ENCODE measurements around the gene BAG3. TPM values are rescaled to one million over a fixed set of nuclear protein-coding genes. Genes with fewer than 3 reads are reported as not detected.
"Not testable (repeated sequence)": the region's sequence is repeated elsewhere in the genome, so short reads cannot be mapped to it uniquely, and the experiment has no call there.

The BAG3 gene
- total RNA-seq, 1 experiment from 2014 or later, result 35.2 TPM

GRCh38 chr10:119614686-119615085, 36.5 kb upstream of the BAG3 start:
- peaks cover 5% of the 10 kb centered on the region for H3K9me3 Mint-ChIP-seq (ENCODE audit: low read depth, unreplicated experiment)
- no peak for DNase-seq
- CTCF ChIA-PET, result no interaction called here

GRCh38 chr10:119616882-119617570, 34.2 kb upstream of the BAG3 start:
- H3K27me3 Mint-ChIP-seq (ENCODE audit: unreplicated experiment), result no peaks in the 10 kb centered on the region
- DNase-seq, result no peak
- no peak overlapping the region for H3K4me3 Mint-ChIP-seq (ENCODE audit: low read depth, unreplicated experiment)
- H3K27ac Mint-ChIP-seq (ENCODE audit: unreplicated experiment), result no peak overlapping the region
- no peak for TF ChIP-seq CTCF (IDR thresholded peaks at IDR 0.05; ENCODE audit: unreplicated experiment)
- CTCF ChIA-PET, result no interaction called here
- intact Hi-C loops (cut with micrococcal nuclease; ENCODE audit: unreplicated experiment), result no loop called here
- H3K9me3 Mint-ChIP-seq (ENCODE audit: low read depth, unreplicated experiment), result peaks cover 2% of the 10 kb centered on the region
- H3K4me1 Mint-ChIP-seq (ENCODE audit: low read depth, unreplicated experiment), result no peaks in the 10 kb centered on the region
- no TSS peak for BruUV-seq (replicated peaks)
- H3K36me3 Mint-ChIP-seq (ENCODE audit: insufficient read depth, unreplicated experiment), result no peaks in the 10 kb centered on the region

More at GRCh38 chr10:119614686-119615085, 36.5 kb upstream of the BAG3 start:
- no peak for TF ChIP-seq CTCF (IDR thresholded peaks at IDR 0.05; ENCODE audit: unreplicated experiment)
- no TSS peak for BruUV-seq (replicated peaks)
- Mint-ChIP-seq H3K36me3 (ENCODE audit: insufficient read depth, unreplicated experiment) (no peaks in the 10 kb centered on the region), H3K27ac (ENCODE audit: unreplicated experiment) (no peak overlapping the region), H3K27me3 (ENCODE audit: unreplicated experiment) (no peaks in the 10 kb centered on the region), H3K4me1 (ENCODE audit: low read depth, unreplicated experiment) (no peaks in the 10 kb centered on the region), H3K4me3 (ENCODE audit: low read depth, unreplicated experiment) (no peak overlapping the region)
- intact Hi-C loops (cut with micrococcal nuclease; ENCODE audit: unreplicated experiment), result no loop called here

- no peaks in the 10 kb centered on the region for H3K36me3 Mint-ChIP-seq (ENCODE audit: insufficient read depth, unreplicated experiment)
- peaks cover 1% of the 10 kb centered on the region for H3K9me3 Mint-ChIP-seq (ENCODE audit: low read depth, unreplicated experiment)
- no peak for DNase-seq
- H3K27ac Mint-ChIP-seq (ENCODE audit: unreplicated experiment), result no peak overlapping the region
- intact Hi-C loops (cut with micrococcal nuclease; ENCODE audit: unreplicated experiment), result no loop called here
- CTCF ChIA-PET, result no interaction called here
- H3K27me3 Mint-ChIP-seq (ENCODE audit: unreplicated experiment), result no peaks in the 10 kb centered on the region
- H3K4me3 Mint-ChIP-seq (ENCODE audit: low read depth, unreplicated experiment), result no peak overlapping the region
- BruUV-seq (replicated peaks), result no TSS peak
- no peak for TF ChIP-seq CTCF (IDR thresholded peaks at IDR 0.05; ENCODE audit: unreplicated experiment)
- H3K4me1 Mint-ChIP-seq (ENCODE audit: low read depth, unreplicated experiment), result no peaks in the 10 kb centered on the region
Observed at GRCh38 chr10:119619215-119619614, 32.0 kb upstream of the BAG3 start.

GRCh38 chr10:119619811-119620210, 31.4 kb upstream of the BAG3 start:
- intact Hi-C loops (cut with micrococcal nuclease; ENCODE audit: unreplicated experiment); H3K9me3 Mint-ChIP-seq (ENCODE audit: low read depth, unreplicated experiment); BruUV-seq (replicated peaks); DNase-seq; H3K36me3 Mint-ChIP-seq (ENCODE audit: insufficient read depth, unreplicated experiment); H3K4me1 Mint-ChIP-seq (ENCODE audit: low read depth, unreplicated experiment); H3K4me3 Mint-ChIP-seq (ENCODE audit: low read depth, unreplicated experiment); H3K27me3 Mint-ChIP-seq (ENCODE audit: unreplicated experiment); H3K27ac Mint-ChIP-seq (ENCODE audit: unreplicated experiment); CTCF ChIA-PET: not testable (repeated sequence)

- DNase-seq, result no peak
- BruUV-seq (replicated peaks), result no TSS peak
- no peak overlapping the region for H3K27ac Mint-ChIP-seq (ENCODE audit: unreplicated experiment)
- H3K4me3 Mint-ChIP-seq (ENCODE audit: low read depth, unreplicated experiment), result no peak overlapping the region
- H3K4me1 Mint-ChIP-seq (ENCODE audit: low read depth, unreplicated experiment), result no peaks in the 10 kb centered on the region
- H3K9me3 Mint-ChIP-seq (ENCODE audit: low read depth, unreplicated experiment), result no peaks in the 10 kb centered on the region
- TF ChIP-seq CTCF (IDR thresholded peaks at IDR 0.05; ENCODE audit: unreplicated experiment), result no peak
- no peaks in the 10 kb centered on the region for H3K36me3 Mint-ChIP-seq (ENCODE audit: insufficient read depth, unreplicated experiment)
- H3K27me3 Mint-ChIP-seq (ENCODE audit: unreplicated experiment), result no peaks in the 10 kb centered on the region
- intact Hi-C loops (cut with micrococcal nuclease; ENCODE audit: unreplicated experiment), result no loop called here
- CTCF ChIA-PET, result no interaction called here
Observed at GRCh38 chr10:119620241-119621077, 30.7 kb upstream of the BAG3 start.

All from Calu3 (cell line).